Activated CD4-positive, alpha-beta T cell treated with anti-CD3 and anti-CD28 coated beads, Interleukin-2, Interleukin-6, amounts not matched to agents 100 ng/mL and 50 ng/mL, durations not matched to agents 16 hours and 8 hours (primary cell): ENCODE measurements around the gene ADAM33.
A peak's percentile ranks its signal among the peaks of the same experiment; 100 is the strongest.

ENCODE experiments used
- DNase-seq: peaks from one replicate; pipeline ENCODE4 v3.0.0-alpha.2; 2020

Gene ADAM33, protein sequence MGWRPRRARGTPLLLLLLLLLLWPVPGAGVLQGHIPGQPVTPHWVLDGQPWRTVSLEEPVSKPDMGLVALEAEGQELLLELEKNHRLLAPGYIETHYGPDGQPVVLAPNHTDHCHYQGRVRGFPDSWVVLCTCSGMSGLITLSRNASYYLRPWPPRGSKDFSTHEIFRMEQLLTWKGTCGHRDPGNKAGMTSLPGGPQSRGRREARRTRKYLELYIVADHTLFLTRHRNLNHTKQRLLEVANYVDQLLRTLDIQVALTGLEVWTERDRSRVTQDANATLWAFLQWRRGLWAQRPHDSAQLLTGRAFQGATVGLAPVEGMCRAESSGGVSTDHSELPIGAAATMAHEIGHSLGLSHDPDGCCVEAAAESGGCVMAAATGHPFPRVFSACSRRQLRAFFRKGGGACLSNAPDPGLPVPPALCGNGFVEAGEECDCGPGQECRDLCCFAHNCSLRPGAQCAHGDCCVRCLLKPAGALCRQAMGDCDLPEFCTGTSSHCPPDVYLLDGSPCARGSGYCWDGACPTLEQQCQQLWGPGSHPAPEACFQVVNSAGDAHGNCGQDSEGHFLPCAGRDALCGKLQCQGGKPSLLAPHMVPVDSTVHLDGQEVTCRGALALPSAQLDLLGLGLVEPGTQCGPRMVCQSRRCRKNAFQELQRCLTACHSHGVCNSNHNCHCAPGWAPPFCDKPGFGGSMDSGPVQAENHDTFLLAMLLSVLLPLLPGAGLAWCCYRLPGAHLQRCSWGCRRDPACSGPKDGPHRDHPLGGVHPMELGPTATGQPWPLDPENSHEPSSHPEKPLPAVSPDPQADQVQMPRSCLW

DNA sequence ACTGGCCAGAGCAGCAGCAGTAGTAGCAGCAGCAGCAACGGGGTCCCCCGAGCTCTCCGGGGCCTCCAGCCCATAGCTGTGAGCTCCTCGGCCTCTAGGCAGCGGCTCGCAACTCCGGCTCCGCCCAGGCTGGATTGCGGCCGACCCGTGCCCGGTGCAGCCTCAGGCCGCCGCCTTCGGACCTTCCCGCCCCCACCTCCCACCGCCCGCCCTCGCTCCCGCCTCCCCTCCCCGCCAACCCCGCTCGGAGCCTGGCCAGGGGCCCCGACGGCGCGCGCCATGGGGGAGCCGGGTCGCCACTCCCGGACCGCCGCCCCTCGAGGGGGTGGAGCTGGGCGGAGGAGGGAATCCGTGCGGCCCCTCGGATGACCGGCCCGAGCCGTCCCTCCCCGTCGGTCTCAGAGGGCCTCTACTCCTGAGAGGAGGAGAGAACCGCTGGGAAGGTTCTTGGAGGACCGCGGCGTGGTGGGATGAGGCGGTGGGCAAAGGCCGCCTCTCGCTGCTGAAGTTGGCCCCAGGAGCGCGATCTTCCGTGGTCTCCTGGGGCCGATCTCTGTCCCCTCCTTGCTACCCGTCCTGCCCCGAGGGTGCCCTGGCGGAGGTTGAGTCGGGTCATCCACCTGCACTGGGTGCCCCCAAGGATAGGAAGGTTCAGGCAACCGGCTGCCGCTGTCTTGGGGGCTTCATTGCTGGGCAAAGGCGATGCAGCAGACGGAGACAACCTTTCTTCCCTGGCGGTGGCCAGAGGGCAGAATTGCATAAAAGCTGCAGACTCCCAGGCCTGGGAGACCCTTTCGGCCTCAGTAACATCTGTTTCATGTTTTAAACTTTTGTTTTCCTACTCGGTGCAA lies at the start of gene ADAM33:
Gene ADAM33 (minus strand): TSS at position 80 of the 851 bp plus-strand sequence. CDS start 6 bp downstream, at position 74.
- no peak for DNase-seq

DNA sequence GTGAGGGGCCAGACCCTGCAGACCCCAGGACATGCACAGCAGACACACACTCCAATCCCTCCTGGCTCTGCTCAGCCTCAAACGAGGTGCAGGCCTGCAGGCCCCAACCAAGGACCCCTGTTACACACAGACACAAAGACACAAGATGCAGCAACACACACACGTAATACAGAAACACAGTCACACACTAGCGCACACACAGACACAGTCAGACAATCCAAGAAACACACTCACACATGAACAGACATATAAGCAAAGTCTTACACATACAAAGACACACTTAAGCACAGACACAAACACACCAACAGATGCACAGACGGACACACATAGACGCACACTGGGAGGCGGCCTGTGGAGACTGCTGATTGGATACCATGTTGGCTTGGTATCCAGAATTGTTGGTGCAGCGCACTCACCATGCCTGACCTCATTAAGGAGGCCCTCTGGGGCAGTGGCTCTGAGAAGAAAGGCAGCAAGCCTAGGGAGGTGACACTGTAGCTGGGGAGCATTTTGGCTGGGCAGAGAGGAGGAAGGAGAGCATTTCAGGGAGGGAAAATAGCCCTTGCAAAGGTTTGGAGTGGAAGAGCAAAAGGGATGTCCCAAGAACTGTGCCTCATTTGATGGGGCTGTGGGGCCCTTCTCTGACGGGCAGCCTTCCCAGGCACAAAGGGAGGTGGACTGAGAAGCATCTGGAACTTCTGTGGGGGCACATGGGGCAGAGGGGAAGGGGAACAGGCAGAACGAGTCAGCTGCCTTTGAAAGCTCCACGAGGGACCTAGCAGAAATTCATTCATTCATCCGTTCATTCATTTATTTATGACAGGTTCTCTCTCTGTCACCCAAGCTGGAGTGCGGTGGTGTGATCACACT lies 49.2 kb upstream of the ADAM33 start:
- DNase-seq = no peak

DNA sequence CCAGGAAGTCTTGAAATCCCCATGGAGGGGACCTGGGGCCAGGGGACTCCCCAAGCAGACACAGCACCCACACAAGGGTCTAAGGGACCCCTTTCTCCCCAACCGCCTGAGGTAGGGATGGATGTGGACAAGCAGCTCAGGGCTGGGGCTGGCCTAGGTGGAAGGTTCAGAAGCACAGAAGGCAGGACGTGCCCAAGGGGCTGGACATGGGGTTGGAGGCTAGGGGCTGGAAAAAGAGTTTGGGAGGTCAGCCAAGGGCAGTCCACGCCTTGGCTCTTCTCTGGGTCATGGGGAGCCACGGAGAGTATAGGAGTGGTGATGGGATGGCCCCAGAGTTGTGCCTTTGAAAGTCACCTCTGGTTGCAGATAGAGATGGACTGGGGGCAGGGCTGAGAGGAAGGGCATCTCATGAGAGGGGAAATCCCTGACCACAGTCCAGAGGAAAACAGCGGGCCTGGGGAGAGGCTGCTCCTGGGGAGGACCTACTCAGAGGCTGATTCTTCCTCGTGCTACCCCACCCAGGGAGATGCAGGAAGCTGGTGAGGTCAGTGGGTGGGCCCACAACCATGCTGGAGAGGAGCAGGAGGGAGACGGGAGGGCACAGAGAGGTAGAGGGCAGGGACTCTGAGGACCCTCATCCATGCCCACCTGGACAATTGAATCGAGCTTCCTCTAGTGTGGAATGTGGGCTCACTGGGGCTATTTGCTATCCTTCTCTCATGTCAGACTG lies 48.2 kb upstream of the ADAM33 start:
- no peak for DNase-seq

GRCh38 chr20:3729378-3729777 lies 47.6 kb upstream of the ADAM33 start:
- no peak for DNase-seq

GRCh38 chr20:3728876-3729275 lies 47.1 kb upstream of the ADAM33 start:
- no peak for DNase-seq

DNA sequence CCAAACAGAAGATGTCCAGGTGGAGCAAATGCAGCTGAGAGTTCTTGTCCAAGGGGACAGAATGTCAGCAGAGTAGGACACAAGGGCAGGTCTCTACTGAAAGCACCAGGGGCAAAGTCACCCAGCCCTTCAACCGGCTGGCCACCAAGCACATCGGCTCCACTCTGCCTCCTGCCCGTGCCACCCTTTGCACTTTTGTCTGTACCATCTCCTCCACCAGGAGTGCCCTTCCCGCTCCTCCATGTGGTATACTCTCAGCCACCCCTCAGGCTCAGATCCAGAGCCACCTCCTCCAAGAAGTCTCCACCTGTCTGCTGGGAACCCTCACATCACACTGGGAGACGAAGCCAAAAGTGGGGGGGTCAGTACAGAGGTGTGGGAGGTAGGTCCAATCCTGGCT lies 46.5 kb upstream of the ADAM33 start:
- DNase-seq = no peak

- DNase-seq = no peak
These were observed 45.7 kb upstream of the ADAM33 start for GRCh38 chr20:3727401-3728021.

GRCh38 chr20:3724356-3724755 lies 42.5 kb upstream of the ADAM33 start:
- DNase-seq = no peak

GRCh38 chr20:3723284-3723683 lies 41.5 kb upstream of the ADAM33 start:
- DNase-seq = no peak

GRCh38 chr20:3721912-3722311 lies 40.1 kb upstream of the ADAM33 start:
- no peak for DNase-seq

GRCh38 chr20:3720626-3721025 lies 38.8 kb upstream of the ADAM33 start:
- DNase-seq = no peak

DNA sequence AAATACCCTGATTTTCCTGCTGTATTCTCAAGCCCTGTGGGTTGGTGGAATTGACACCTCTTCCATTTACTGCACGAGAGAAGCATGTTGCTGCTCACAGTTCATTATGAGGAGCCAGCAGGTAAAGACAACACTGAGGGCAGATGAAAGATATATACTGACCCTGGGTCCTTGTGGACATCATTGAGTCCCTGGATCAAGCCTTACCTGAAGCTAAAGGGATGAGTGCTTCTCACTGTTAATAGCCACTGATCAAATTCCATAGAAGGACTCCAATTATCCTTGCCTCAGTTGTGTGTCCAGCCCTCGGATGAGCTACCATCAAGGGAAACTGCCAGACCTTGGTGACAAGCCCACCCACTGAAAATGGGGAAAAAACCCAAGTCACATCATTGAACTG lies 38.3 kb upstream of the ADAM33 start:
- no peak for DNase-seq

GRCh38 chr20:3719046-3719445 lies 37.2 kb upstream of the ADAM33 start:
- no peak for DNase-seq

DNA sequence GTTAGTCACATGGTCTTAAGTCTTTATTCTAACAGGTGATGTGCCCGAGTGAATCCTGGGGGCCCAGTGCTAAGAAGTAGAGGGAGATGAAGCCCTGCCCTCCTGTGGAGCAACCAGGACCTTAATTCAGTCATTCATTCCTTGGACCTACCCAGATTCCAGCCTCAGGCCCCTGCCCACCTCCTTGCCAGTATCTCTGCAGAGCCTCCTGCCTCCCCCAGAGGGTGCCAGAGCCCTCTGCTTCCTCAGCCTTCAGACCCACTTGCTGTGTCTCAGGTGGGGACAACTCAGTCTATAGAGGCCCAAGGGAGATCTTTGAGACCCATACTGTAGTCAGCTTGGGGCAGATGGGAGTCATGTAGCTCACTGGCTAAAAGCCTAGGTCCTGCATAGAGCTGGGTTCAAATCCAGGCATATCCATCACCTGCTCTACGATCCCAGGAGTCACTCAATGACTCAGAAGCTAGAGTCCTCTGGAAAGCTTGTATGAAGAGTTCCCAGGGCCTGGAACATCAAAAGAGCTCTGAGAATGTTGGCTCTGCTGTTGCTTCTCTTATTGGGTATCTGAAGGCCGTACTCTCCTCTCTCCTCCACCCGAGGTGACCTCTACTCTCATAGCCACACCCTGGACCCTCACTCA lies 34.5 kb upstream of the ADAM33 start:
- peak; percentile 35 for DNase-seq

DNA sequence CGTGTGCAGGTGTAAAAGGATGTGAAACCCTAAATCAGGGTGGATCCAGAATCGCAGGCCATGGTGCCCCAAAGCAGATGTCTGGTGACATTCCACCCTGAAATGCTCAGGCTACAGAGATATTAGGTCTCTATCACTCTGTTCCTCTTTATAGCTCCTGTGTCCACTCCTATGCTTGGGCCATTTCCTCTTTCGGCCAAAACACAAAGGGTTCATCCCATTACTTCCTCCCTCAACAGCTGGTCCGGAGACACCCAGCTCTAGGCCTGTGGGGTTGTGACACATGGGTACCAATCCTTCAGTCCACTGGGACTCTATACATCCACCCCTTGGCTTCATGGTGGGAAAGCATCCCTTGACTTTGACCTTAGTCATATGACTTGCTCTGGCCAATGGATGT lies 32.3 kb upstream of the ADAM33 start:
- DNase-seq = no peak

DNA sequence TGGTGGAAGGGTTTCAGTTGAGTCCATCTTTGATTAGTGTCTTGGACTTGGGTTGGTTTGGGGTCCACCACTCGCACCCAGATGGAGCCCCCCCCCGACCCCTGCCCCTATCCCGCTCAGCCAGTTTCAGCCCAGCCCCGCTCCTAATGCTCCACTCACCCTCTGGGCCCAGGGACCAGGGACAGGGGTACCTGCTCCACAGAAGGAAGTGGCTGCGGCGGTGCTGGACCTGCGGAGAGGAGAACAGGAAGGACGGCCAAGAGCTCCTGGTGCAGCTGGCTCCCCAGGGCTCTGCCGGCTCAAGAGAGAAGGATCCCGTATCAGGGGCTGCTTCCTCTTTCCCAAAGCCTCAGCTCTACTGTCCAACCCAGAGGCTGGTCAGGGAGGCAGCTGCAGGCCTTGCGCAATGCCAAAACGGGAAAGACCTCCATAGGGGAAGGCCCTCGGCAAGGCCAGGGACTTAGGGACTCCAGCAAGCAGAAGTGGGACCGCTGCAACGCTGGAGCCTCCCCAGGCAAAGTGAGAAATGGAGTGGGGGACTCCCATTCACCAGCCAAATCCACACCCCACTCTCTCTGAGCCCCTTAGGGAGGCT lies 30.6 kb upstream of the ADAM33 start, which contains the start of gene SIGLEC1:
Gene SIGLEC1 (minus strand): TSS at position 322 of the 595 bp plus-strand sequence. CDS start 5,472 bp downstream, outside the sequence.
- no peak for DNase-seq

DNA sequence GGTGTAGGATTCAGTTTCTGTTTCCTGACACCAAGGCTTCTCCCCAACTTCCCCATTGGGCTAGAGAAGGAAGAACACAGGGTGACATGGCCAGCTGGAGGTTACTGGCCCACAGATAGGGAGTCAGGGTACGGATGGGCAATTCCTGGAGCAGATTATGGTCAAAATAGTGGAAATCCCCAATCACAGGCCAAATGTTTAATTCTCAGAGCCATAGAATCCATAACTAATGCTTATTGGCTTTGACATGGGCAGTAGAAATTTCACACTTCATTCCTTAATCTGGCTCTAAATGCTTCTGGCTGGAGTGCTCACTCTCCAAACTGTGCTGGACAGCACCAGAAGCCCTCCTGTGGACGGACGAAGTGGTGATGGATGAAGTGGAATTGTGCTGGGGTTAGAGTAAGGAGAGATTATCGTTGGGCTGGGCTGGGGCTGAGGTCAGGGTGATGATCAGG lies 29.7 kb upstream of the ADAM33 start:
- no peak for DNase-seq

DNA sequence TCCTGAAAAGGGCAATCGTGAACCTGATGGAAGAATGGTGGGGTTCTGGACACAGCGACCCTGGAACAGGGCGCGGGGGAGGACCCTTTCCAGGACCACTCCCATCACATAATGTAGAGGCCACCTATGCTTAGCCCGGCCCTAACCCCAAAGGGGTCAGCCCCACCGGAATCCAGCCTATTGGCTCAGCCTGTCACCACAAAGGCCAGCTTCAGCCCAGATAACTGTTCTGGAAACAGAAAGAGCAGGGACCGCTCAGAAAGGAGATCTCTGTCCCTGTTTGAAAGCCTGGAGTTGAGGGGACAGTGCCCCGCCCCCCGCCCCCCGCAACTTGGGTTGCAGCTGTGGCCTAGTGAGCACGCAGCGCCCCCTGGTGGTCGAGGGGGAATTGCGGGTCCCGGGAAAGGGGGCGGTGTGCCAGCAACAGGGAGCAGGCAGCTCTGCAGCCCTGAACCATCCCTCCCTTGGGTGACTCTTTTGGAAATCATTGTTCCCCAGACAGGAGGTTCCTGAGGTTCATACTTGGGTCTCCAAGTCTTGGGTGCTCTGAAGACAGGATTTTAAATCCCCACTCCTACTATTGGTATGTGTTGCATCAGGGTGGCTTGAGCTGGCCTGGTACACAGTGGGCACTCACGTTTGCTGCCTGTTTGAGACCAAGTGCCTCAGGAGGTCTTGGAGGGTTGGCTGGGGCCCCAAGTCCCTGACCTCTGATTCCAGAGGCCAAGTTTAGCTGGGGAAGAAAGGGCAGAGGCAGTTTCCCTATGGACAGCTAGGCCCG lies 29.1 kb upstream of the ADAM33 start:
- DNase-seq = peak; percentile 85

- no peak for DNase-seq
These were observed 28.2 kb upstream of the ADAM33 start for GRCh38 chr20:3710011-3710466.
